Activated T-cell treated with anti-CD3 and anti-CD28 coated beads, Interleukin-2, amount 50 U/mL, for 1 hour (primary cell): ENCODE results near the gene DRC7.

Experiments used
- DNase-seq: peaks from one replicate; pipeline ENCODE4 v3.0.0-alpha.2; 2020

The DRC7 gene

GRCh38 chr16:57753448-57754353 lies 59.1 kb downstream of the DRC7 start:
- DNase-seq: no peak

DNA sequence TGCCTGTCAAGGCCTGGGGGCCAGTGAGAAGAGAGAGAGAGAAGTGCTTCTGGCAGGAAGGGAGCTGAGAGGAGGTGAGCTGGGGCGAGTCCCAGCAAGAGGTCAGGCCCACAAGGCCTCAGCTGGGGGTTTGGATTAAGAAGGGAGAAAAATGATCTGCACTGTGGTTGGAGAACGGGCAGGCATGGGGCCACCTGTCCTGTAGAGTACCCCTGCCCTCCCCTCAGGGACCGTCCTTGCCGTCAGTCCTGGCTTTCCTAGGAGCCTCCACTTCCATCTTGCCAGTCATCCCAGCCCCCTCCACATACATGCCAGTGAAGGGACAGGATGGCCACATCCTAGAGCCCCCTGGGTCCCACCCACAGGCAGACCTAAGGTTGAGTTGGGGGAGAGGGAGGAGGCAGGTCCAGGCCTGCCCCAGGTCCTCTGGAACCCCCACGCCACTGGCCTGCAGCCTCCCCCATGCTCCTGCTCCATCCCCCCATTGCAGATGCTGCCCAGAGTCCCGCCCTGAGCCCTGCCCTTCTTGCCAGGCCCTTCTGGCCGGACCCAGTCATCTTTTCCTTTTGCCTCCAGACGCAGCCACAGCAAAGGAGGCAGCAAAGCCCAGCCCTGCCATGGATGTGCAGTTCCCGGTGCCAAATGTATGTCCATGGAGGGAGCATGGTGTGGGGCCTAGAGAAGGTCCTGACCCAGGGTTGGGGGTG lies 59.9 kb downstream of the DRC7 start:
- DNase-seq: no peak

DNA sequence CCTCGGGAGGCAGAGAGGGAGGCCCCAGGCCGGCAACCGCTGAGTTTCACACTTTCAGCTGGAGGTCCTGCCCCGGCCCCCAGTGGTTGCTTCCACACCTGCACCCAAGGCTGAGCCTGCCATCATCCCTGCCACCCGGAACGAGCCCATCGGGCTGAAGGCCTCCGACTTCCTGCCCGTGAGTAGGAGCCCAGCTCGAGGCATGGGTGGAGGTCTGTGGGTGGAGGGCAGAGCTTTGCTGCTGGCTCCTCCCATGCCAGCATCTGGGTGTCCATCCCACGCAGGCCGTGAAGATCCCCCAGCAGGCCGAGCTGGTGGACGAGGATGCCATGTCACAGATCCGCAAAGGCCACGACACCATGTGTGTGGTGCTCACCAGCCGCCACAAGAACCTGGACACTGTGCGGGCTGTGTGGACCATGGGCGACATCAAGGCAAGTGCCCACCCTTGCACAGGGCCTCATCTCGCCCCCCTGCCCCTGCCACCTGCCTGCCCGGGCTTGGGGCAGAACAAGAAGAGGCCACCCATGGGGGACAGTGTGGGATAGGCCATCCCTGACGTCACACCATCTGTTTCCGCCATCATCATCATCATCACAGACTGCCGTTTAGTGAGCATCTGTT lies 60.6 kb downstream of the DRC7 start:
- no peak for DNase-seq

GRCh38 chr16:57755726-57756423 lies 61.3 kb downstream of the DRC7 start:
- no peak for DNase-seq

DNA sequence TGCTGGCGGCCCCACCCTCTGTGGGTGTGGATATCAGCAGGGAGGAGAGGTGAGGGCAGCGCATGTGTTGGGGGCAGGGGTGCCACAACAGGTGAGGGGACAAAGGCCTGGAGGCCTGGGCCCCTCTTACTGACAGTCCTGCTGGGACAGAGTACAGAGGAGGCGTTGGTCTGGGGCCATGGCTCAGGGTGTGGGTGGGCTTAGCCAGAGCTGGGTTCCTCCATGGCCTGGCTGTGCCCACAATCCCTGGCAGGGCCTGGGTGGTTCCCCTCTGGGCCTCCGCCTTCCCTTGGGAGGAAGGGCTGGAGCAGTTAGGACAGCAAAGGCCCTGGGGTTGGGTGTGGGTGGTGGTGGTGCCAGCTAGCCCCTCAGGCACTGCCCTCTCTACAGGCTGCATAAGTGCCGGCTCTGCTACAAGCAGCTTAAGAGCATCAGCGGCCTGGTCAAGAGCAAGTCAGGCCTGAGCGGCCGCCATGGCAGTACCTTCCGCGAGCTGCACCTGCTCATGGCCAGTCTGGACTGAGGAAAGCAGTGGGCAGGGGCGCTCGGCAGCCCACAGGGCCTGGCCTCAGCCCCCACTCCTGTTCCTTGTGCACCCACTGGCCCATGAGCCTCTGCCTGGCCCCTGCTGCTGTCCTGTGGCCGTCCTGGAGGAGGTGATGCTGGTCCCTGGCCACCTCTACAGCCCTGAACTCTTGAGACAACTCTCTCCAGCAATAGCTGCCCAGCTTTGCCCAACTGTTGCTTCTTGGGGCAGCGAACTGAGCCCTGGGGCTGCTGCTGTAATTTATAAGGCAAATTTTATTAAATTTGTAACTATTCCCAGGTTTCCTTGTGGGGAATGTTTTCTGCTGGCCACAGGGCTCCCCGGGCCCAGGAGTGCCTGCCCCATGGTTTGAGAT lies 62.1 kb downstream of the DRC7 start:
- no peak for DNase-seq

- peak; percentile 91 for DNase-seq
Measured at GRCh38 chr16:57757326-57757786, 62.8 kb downstream of the DRC7 start.

DNA sequence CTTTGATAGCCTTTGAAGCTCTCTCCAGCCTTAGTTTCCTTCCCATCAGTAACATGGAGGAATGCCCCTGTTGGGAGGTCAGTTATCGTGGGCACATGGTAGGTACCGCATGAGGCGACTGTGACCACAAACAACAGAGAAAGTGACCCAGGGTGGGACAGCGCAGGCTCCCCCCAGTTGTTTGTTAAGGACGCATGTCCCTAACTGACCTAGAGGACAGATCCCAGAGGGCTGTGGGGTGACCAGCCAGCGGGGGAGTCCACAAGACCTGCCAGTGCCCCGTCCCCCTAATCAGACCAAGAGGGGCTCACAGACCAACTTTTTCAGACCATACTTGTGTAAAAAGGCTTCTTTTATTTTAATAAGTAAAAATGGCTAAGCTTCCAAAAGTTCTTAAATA lies 63.3 kb downstream of the DRC7 start:
- no peak for DNase-seq

DNA sequence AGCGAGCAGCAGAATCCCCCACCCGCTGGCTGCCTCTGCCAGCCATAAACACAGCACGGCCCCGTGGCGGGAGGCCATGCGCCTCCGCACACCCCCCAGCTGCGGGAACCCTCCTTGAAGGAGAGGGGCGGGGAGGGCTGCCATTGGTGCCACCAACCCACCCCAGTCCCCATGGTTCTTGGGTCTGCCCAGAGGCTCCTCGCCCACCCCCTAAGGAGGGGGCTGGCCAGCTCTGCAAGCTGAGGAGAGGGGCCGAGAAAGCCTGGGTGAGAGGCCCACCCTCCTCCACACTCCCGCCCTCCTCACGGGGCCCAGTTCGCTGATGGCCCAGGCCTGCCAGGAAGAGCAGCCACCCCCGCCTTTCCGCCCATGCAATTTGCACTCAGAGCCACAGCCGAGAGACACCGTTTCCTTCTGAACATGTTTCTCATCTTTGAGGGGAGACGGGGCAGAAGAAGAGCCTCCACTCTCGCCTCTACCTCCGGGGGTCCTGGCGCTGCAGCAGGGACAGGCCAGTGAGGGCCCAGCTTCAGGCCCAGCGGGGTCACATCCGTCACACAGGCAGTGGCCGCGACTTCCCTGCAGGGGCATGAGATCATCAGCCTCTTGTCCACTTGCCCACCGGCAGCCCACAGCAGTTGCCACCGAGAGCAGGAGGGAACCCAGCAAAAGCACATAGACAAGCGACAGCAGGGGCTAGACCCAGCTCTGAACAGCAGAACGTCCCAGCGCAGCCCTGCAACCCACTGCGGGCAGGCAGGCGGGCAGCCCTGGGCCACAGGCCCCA lies 63.9 kb downstream of the DRC7 start:
- DNase-seq: no peak

GRCh38 chr16:57759131-57759530 lies 64.5 kb downstream of the DRC7 start:
- DNase-seq: no peak

GRCh38 chr16:57759541-57760356 lies 65.1 kb downstream of the DRC7 start:
- DNase-seq: no peak

- DNase-seq: no peak
Measured at GRCh38 chr16:57760357-57761160, 66.0 kb downstream of the DRC7 start.

GRCh38 chr16:57761301-57761700 lies 66.7 kb downstream of the DRC7 start:
- DNase-seq: no peak

GRCh38 chr16:57761957-57762356 lies 67.4 kb downstream of the DRC7 start:
- no peak for DNase-seq

DNA sequence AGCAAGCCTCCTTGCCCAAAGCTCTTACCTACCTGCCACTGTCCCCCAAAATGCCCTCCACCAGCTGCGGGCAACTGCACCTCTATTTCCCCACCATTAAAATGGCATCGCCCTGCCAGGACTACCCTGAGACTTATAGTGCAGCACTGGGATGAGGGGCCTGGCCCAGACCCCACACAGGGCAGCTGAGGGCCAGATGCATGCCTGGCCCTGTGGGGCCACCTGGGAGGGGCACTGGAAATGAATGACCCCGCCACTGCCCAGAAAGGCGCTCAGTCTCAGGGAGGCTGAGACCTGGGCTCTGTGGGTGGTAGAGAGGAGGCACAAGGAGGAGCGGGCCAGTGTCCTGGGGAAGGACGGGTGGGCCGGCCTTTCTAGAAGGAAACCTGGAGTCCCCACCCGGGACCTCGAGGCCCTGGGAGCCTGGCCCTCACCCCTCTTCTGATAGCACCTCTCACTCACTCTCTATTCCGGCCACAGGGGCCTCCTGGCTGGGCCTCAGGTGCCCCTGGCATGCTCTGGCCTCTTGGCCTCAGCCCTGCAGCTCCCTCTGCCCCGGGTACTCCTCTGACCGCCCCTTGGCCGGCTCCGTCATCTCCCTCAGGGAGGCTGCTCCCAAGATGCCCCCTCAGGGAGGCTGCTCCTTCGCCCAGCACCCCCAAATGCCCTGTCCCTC lies 67.9 kb downstream of the DRC7 start:
- no peak for DNase-seq

GRCh38 chr16:57763285-57764005 lies 68.8 kb downstream of the DRC7 start:
- no peak for DNase-seq

DNA sequence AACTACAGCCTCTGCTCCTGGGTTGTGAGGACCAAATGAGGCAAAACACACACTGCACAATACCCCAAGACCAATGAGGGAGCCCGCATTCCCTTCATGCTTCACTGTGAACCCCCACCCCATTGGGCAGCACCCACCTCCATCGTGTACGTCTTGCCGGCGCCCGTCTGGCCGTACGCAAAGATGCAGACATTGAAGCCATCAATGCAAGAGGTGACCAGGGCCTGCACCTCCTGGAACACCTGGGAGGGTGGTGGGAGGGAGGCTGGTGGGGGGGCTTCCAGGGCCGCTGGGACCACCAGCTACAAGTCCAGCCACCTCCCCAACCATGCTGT lies 69.4 kb downstream of the DRC7 start:
- DNase-seq: no peak

- DNase-seq: peak; percentile 34
Measured at GRCh38 chr16:57764341-57765159, 69.9 kb downstream of the DRC7 start.
